ENCODE measurements around the gene NOTCH4. TPM values are rescaled to one million over a fixed set of nuclear protein-coding genes. Genes with fewer than 3 reads are reported as not detected.

NOTCH4 gene
- total and polyA plus RNA-seq, 9 of the 15 experiments (the other 6 are each of a cell fraction or from before 2014, with no cell fraction given) = 0.24 to 4.3 (median 1.7) TPM

DNA sequence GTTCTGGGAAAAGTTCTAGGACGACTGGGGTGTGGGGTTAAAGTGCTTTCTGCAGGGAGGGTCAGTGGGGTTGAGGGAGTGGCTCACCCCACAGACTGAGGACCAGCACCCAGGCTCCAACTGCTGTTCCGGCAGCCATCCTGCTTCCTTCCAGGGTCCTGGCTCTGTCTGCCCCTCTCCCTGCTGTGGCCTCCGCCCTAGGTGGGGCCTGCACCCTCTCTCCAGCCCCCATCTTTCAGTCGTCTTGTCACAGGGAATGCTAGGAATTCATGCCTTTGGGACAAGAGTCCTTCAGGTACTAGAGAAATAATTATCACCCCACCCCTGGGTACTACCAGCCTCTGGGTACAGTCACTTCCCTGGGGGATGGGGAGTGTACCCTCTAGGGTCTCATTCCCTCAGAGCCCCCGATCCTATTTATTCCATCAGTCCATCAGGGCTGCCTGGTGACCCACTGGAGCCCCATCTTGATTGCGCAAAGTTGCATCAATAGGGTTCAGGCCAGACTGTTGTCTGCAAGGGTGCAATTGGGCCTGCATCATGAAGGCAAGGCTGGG lies 39.7 kb downstream of the NOTCH4 start, which contains the start of gene AGER (continued):
- TF ChIP-seq PHTF2 (CRISPR knock-in tag; IDR thresholded peaks at IDR 0.05) (peak; percentile 7; the same call in 1 of the 2 replicates), ZNF583 (CRISPR knock-in tag; IDR thresholded peaks at IDR 0.05) (peak; percentile 73), MAZ (CRISPR knock-in tag; conservative IDR thresholded peaks at IDR 0.05 in 1 of 2, IDR thresholded peaks at IDR 0.05 in 1 of 2) (0 out of 4 replicates have a peak, but pooled peaks of 1 of the 2 experiments have one; percentile 51), CEBPG (CRISPR knock-in tag; IDR thresholded peaks at IDR 0.05) (peak; percentile 88), CEBPG (tag; conservative IDR thresholded peaks at IDR 0.05 in 1 of 2, IDR thresholded peaks at IDR 0.05 in 1 of 2) (peak; percentile 89 to 95), SMAD3 (CRISPR knock-in tag; conservative IDR thresholded peaks at IDR 0.05) (0 out of 2 replicates have a peak, but pooled peaks have one; percentile 32), DDX20 (tag; IDR thresholded peaks at IDR 0.05; ENCODE audit: low read depth) (peak; percentile 53; the same call in 1 of the 2 replicates)

DNA sequence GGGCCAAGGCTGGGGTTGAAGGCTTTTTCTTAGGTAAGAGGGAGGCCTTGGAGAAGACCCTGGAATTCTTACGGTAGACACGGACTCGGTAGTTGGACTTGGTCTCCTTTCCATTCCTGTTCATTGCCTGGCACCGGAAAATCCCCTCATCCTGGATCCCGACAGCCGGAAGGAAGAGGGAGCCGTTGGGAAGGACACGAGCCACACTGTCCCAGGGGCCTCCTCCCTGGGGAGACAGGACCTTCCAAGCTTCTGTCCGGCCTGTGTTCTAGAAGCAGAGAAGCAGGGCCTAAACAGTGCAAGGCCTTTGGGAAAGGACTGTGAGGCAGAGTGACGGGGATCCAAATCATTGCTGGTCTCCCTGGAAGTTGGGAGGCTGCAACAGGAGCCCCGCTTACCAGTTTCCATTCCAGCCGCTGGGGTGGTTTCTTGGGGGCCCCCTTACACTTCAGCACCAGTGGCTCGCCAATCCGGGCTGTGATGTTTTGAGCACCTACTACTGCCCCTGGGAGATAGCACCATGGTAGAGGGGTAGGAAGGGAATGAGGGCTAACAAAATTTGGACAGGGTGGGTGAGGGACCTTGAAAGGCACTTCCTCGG lies 40.3 kb downstream of the NOTCH4 start:
- Histone ChIP-seq H3K79me2 (ENCODE audit: control insufficient read depth, insufficient read depth, low read length) (peaks cover 61% of the 10 kb centered on the region), H2AFZ (ENCODE audit: low read depth, low read length) (no peak overlapping the region), H3K4me3 (no peak overlapping the region), H3K9me1 (ENCODE audit: control insufficient read depth, insufficient read depth, low read length) (peaks cover 7% of the 10 kb centered on the region), H3K4me1 (replicated peaks in 1 of 2; ENCODE audit: control insufficient read depth in 2 of 2, insufficient read depth in 2 of 2, low read length in 2 of 2) (peaks cover 59 to 63% of the 10 kb centered on the region in 2 experiments), H3K36me3 (ENCODE audit: control insufficient read depth, insufficient read depth, low read length) (peaks cover 80% of the 10 kb centered on the region; the same call in 2 of the 3 replicates), H4K20me1 (replicated peaks; ENCODE audit: control insufficient read depth, insufficient read depth, low read length) (no peaks in the 10 kb centered on the region), H3K4me2 (ENCODE audit: insufficient read depth, low read length) (no peak overlapping the region), H3K9me3 (replicated peaks; ENCODE audit: control insufficient read depth, insufficient read depth, low read depth, low read length) (no peaks in the 10 kb centered on the region), H3K27ac (ENCODE audit: extremely low read depth, low read depth, low read length) (peak overlapping the region; percentile 56; the same call in 2 of the 3 replicates), H3K9ac (ENCODE audit: insufficient read depth in 1 of 2, low read depth in 2 of 2, low read length in 2 of 2) (peak overlapping the region; percentile 5 to 9; a peak in 3 of 4 replicates), H3K27me3 (ENCODE audit: control insufficient read depth in 2 of 2, insufficient read depth in 2 of 2, low read length in 2 of 2) (no peaks in the 10 kb centered on the region)
- in situ Hi-C loops (cut with MboI) (no loop called here), intact Hi-C loops (cut with micrococcal nuclease) (no loop called here)
- DNase-seq (ENCODE audit: extremely low read depth in 1 of 4, low spot score in 3 of 4) (no peak), FAIRE-seq (no peak), ATAC-seq (no peak)
- ChIA-PET CTCF (ENCODE audit: low intra/inter-chr PET ratio) (no interaction called here), POLR2A (interaction anchor here (0.8 to 1.7 kb wide), 3 partner anchors 10 to 231 kb away, joined by 3 to 7 read pairs (median 6); partner anchors contain the start of gene GPSM3)
- TF ChIP-seq HNRNPLL (IDR thresholded peaks at IDR 0.05; ENCODE audit: low read depth, low read length, poor library complexity, severe bottlenecking) = peak; percentile 25
- TF ChIP-seq ZNF263 (CRISPR knock-in tag; IDR thresholded peaks at IDR 0.05; ENCODE audit: borderline replicate concordance) = no peak
- peak; percentile 52; the same call in 1 of the 2 replicates for TF ChIP-seq RBFOX2 (IDR thresholded peaks at IDR 0.05; ENCODE audit: low read depth, low read length)
- TF ChIP-seq POLR2G (IDR thresholded peaks at IDR 0.05; ENCODE audit: low read depth, low read length) = peak; percentile 47; the same call in 1 of the 2 replicates
- 93% methylated on average over 15 of the region's 15 CpGs for WGBS (ENCODE audit: insufficient coverage, low coverage, missing lambda C conversion rate)
- BruUV-seq (replicated peaks) = no TSS peak

Data from K562 (cell line).